ENCODE measurements around the gene CRYBB3. TPM values are rescaled to one million over a fixed set of nuclear protein-coding genes. Genes with fewer than 3 reads are reported as not detected.

Gene CRYBB3
- polyA plus RNA-seq, 1 donor (not counting 4 experiments of a cell fraction or from before 2014, with no cell fraction given): not detected

- DNase-seq (ENCODE audit: low read depth, low spot score) (no peak), FAIRE-seq (no peak)
- Histone ChIP-seq H3K4me1 (ENCODE audit: control insufficient read depth, extremely low read depth, insufficient read depth, low read length) (no peaks in the 10 kb centered on the region), H4K20me1 (ENCODE audit: control insufficient read depth, extremely low read depth, insufficient read depth, low read length) (no peaks in the 10 kb centered on the region), H3K4me3 (ENCODE audit: control insufficient read depth in 2 of 3, extremely low read depth in 1 of 3, insufficient read depth in 2 of 3, low read depth in 1 of 3, low read length in 3 of 3) (no peak overlapping the region), H3K9ac (ENCODE audit: control insufficient read depth, extremely low read depth, insufficient read depth, low read length) (no peak overlapping the region), H3K9me3 (ENCODE audit: control insufficient read depth, low read depth, low read length) (no peaks in the 10 kb centered on the region), H2AFZ (ENCODE audit: control insufficient read depth, low read length) (no peak overlapping the region), H3K9me1 (ENCODE audit: control insufficient read depth, extremely low read depth, insufficient read depth, low read length) (peaks cover 2% of the 10 kb centered on the region), H3K27me3 (ENCODE audit: control insufficient read depth, extremely low read depth, insufficient read depth, low read length) (no peaks in the 10 kb centered on the region), H3K79me2 (ENCODE audit: control insufficient read depth, insufficient read depth, low read length) (no peaks in the 10 kb centered on the region), H3K36me3 (ENCODE audit: control insufficient read depth in 2 of 2, extremely low read depth in 1 of 2, insufficient read depth in 2 of 2, low read length in 2 of 2) (peaks cover 22 to 30% of the 10 kb centered on the region in 2 experiments), H3K4me2 (ENCODE audit: control insufficient read depth, extremely low read depth, insufficient read depth, low read depth, low read length) (no peak overlapping the region), H3K27ac (ENCODE audit: control insufficient read depth, insufficient read depth, low read length) (no peak overlapping the region)
- TF ChIP-seq CTCF (optimal IDR thresholded peaks at IDR 0.05 in 1 of 3, IDR thresholded peaks at IDR 0.05 in 1 of 3, conservative IDR thresholded peaks at IDR 0.05 in 1 of 3; ENCODE audit: extremely low read depth in 1 of 3, insufficient read depth in 2 of 3, low read length in 3 of 3) (no peak), EZH2 (IDR thresholded peaks at IDR 0.05; ENCODE audit: low read length) (no peak)
- dilution Hi-C loops (cut with MboI; ENCODE audit: extremely low pct_ligation_motif_present, low sequenced_read_pairs): no loop called here
Measured at GRCh38 chr22:25193130-25193529, 6.5 kb upstream of the CRYBB3 start.

GRCh38 chr22:25193548-25193947, 6.1 kb upstream of the CRYBB3 start:
- no peak overlapping the region for H3K4me3 ChIP-seq (ENCODE audit: control insufficient read depth in 2 of 3, extremely low read depth in 1 of 3, insufficient read depth in 2 of 3, low read depth in 1 of 3, low read length in 3 of 3)
- no peak for DNase-seq (ENCODE audit: low read depth, low spot score)
- H3K9me1 ChIP-seq (ENCODE audit: control insufficient read depth, extremely low read depth, insufficient read depth, low read length): peaks cover 2% of the 10 kb centered on the region
- TF ChIP-seq CTCF (optimal IDR thresholded peaks at IDR 0.05 in 1 of 3, IDR thresholded peaks at IDR 0.05 in 1 of 3, conservative IDR thresholded peaks at IDR 0.05 in 1 of 3; ENCODE audit: extremely low read depth in 1 of 3, insufficient read depth in 2 of 3, low read length in 3 of 3): no peak
- TF ChIP-seq EZH2 (IDR thresholded peaks at IDR 0.05; ENCODE audit: low read length): no peak
- H3K79me2 ChIP-seq (ENCODE audit: control insufficient read depth, insufficient read depth, low read length): no peaks in the 10 kb centered on the region
- no peaks in the 10 kb centered on the region for H3K4me1 ChIP-seq (ENCODE audit: control insufficient read depth, extremely low read depth, insufficient read depth, low read length)
- H4K20me1 ChIP-seq (ENCODE audit: control insufficient read depth, extremely low read depth, insufficient read depth, low read length): no peaks in the 10 kb centered on the region
- H3K36me3 ChIP-seq (ENCODE audit: control insufficient read depth in 2 of 2, extremely low read depth in 1 of 2, insufficient read depth in 2 of 2, low read length in 2 of 2): peaks cover 23 to 30% of the 10 kb centered on the region in 2 experiments
- no peak overlapping the region for H3K4me2 ChIP-seq (ENCODE audit: control insufficient read depth, extremely low read depth, insufficient read depth, low read depth, low read length)
- no peak for FAIRE-seq
- H3K9ac ChIP-seq (ENCODE audit: control insufficient read depth, extremely low read depth, insufficient read depth, low read length): no peak overlapping the region
- H3K27ac ChIP-seq (ENCODE audit: control insufficient read depth, insufficient read depth, low read length): no peak overlapping the region
- dilution Hi-C loops (cut with MboI; ENCODE audit: extremely low pct_ligation_motif_present, low sequenced_read_pairs): no loop called here
- no peaks in the 10 kb centered on the region for H3K9me3 ChIP-seq (ENCODE audit: control insufficient read depth, low read depth, low read length)
- no peaks in the 10 kb centered on the region for H3K27me3 ChIP-seq (ENCODE audit: control insufficient read depth, extremely low read depth, insufficient read depth, low read length)
- H2AFZ ChIP-seq (ENCODE audit: control insufficient read depth, low read length): no peak overlapping the region
